Measurements from ENCODE around the gene HNRNPU.

Gene HNRNPU

DNA sequence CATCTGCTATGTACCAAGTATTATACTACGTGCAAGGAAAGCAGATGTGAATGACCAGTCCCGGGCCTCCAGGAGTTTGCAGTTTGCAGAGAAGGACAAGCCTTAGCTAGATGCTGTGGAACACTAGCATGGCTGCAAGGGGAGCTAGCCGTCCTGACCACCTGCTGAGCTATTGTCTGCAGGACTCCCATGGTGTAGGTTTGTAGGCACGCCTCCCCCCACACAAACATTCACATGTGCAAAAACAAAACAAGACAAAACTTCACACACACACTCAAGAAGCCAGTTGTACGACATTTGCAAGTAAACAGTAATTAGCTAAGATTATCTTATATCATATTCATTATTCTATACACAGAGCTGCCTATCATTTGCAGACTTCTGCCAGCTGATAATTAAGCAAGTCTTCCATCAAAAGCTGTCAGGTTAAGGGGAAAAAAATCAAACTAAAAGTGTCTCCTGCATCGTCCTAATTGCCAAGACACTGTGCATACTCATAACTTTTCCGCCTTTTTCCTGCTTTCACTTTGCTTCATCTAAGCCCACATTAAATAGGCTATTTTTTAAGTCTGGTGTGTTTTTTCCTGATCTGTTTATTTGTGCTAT is 10.7 kb upstream of the HNRNPU start:
- H3K9me3 Mint-ChIP-seq = no peaks in the 10 kb centered on the region
- no peak overlapping the region for H3K27ac Mint-ChIP-seq (ENCODE audit: low read depth)
- ATAC-seq (replicated peaks; ENCODE audit: extremely low read depth, poor library complexity, severe bottlenecking) = no peak
- no peak for DNase-seq (ENCODE audit: low spot score in 2 of 2)
- no peaks in the 10 kb centered on the region for H3K27me3 Mint-ChIP-seq
- H3K4me1 Mint-ChIP-seq = no peaks in the 10 kb centered on the region
- no peak overlapping the region for H3K4me3 Mint-ChIP-seq
- H3K36me3 Mint-ChIP-seq (ENCODE audit: insufficient read depth) = peaks cover 2% of the 10 kb centered on the region

DNA sequence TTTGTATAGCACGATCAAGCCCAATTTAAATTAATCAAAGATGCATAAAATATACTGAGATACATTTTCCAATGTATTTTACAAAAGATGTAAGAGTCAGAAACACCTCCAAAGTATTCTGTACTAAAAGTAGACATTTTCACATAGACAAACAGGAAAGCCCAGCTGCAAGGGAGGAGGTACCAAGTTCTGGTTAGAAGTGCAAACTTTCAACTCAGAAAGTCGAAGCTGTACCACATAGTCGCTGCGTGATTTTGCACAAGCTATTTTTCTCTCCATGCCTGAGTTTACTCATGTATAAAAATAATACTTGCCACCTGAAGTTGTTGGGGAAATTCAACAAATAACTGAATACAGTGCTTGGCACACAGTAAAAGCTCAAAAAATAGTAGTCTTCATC is 5.6 kb upstream of the HNRNPU start:
- Mint-ChIP-seq H3K4me3 (no peak overlapping the region), H3K9me3 (no peaks in the 10 kb centered on the region), H3K36me3 (ENCODE audit: insufficient read depth) (peaks cover 3% of the 10 kb centered on the region), H3K4me1 (peaks cover 4% of the 10 kb centered on the region), H3K27me3 (no peaks in the 10 kb centered on the region), H3K27ac (ENCODE audit: low read depth) (no peak overlapping the region)
- ATAC-seq (replicated peaks; ENCODE audit: extremely low read depth, poor library complexity, severe bottlenecking) (no peak), DNase-seq (ENCODE audit: low spot score in 2 of 2) (no peak)

DNA sequence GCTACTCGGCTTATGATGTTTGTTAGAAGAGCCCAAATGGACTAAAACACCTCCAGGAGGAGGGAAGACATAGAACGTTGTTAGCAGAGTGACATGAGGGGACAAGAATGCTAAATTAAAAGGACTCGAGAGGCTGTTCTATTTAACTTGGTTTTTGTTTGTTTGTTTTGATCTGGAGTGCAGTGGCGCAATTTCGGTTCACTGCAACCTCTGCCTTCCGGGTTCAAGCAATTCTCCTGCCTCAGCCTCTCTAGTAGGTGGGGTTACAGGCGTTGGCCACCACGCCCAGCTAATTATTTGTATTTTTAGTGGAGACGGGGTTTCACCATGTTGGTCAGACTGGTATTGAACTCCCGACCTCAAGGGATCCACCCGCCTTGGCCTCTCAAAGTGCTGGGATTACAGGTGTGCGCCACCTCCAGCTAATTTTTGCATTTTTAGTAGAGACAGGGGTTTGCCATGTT is 5.1 kb upstream of the HNRNPU start:
- no peak overlapping the region for H3K4me3 Mint-ChIP-seq
- H3K27ac Mint-ChIP-seq (ENCODE audit: low read depth) = no peak overlapping the region
- H3K9me3 Mint-ChIP-seq = no peaks in the 10 kb centered on the region

DNA sequence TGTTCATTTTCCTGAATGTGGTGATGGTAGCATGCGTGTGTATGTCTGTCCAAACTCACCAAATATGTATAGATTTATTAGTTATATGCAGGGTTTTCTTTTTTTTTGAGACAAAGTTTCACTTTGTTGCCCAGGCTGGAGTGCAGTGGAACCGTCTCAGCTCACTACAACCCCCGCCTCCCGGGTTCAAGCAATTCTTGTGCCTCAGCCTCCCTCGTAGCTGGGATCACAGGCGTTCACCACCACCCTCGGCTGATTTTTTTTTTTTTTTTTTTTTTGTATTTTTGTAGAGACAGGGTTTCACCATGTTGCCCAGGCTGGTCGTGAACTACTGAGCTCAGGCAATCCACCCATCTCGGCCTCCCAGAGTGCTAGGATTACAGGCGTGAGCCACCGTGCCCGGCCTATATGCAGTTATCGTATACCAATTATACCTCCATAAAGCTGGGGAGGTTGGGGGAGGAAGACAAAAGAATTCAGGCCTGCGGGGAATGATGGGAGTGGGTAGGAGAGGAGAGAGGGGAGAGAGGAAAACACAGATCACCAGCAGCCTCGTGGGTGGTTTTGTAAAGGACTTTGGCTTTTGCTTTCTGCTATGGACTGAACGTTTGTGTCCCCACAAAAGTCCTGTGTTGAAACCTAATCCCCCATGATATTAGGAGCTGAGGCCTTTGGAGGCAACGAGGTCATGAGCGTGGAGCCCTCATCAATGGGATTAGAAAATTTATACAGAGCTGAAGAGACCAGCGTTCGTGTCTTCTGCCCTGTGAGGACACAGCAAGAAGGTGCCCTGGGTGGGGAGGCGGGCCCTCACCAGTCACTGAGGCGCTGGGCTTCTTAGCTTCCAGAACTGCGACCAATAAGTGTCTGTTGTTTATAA is 4.4 kb upstream of the HNRNPU start:
- Mint-ChIP-seq H3K27me3 (no peaks in the 10 kb centered on the region), H3K27ac (ENCODE audit: low read depth) (no peak overlapping the region), H3K4me1 (peaks cover 8% of the 10 kb centered on the region), H3K36me3 (ENCODE audit: insufficient read depth) (peaks cover 15% of the 10 kb centered on the region), H3K4me3 (no peak overlapping the region), H3K9me3 (no peaks in the 10 kb centered on the region)
- DNase-seq (ENCODE audit: low spot score in 2 of 2) (no peak), ATAC-seq (replicated peaks; ENCODE audit: extremely low read depth, poor library complexity, severe bottlenecking) (no peak)

More for the DNA sequence above, 5.1 kb upstream of the HNRNPU start:
- Mint-ChIP-seq H3K4me1 (peaks cover 8% of the 10 kb centered on the region), H3K36me3 (ENCODE audit: insufficient read depth) (peaks cover 9% of the 10 kb centered on the region), H3K27me3 (no peaks in the 10 kb centered on the region)
- no peak for ATAC-seq (replicated peaks; ENCODE audit: extremely low read depth, poor library complexity, severe bottlenecking)
- no peak for DNase-seq (ENCODE audit: low spot score in 2 of 2)

DNA sequence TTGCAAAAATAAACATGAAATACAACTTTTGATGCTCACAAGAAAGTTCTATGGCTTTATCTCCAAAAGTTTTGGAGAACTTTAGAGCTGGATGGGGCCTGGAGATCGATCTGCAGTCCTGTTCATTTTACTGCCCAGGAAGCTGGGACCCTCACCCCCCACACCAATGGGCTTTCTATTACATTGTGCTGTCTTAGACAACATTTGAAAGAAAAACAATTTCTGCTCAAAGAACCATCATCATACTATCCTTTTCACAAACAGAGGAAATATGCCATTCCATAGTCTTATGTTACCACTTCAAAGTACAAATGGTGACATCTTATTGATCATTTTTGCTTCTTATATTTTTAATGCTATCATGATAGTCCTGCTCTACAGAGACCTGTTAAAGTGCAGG is 2.0 kb upstream of the HNRNPU start:
- H3K36me3 Mint-ChIP-seq (ENCODE audit: insufficient read depth) = peaks cover 36% of the 10 kb centered on the region
- DNase-seq (ENCODE audit: low spot score in 2 of 2) (no peak), ATAC-seq (replicated peaks; ENCODE audit: extremely low read depth, poor library complexity, severe bottlenecking) (no peak)
- H3K4me1 Mint-ChIP-seq = peaks cover 23% of the 10 kb centered on the region
- no peak overlapping the region for H3K4me3 Mint-ChIP-seq
- no peaks in the 10 kb centered on the region for H3K27me3 Mint-ChIP-seq
- no peaks in the 10 kb centered on the region for H3K9me3 Mint-ChIP-seq
- no peak overlapping the region for H3K27ac Mint-ChIP-seq (ENCODE audit: low read depth)

DNA sequence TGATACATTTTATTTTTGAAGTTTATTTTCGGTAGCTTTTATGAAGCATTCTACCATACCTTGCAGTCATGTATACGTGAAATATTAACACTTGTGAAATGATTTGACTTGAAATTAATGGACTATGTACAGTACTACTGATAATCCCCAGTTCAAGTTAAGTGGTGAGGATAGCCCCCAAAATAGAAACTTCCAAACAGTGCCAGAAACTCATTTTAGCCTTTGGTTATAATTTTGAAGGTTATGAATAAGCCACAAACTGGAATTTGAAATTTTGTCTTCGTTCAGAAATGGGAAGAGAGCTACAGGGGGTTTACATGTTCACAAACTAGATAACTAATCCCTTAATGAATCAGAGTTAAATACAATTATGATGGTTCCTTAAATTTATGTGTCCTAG is 1.5 kb upstream of the HNRNPU start:
- H3K4me3 Mint-ChIP-seq = peak overlapping the region; percentile 92
- peak overlapping the region; percentile 97 for H3K27ac Mint-ChIP-seq (ENCODE audit: low read depth)

DNA sequence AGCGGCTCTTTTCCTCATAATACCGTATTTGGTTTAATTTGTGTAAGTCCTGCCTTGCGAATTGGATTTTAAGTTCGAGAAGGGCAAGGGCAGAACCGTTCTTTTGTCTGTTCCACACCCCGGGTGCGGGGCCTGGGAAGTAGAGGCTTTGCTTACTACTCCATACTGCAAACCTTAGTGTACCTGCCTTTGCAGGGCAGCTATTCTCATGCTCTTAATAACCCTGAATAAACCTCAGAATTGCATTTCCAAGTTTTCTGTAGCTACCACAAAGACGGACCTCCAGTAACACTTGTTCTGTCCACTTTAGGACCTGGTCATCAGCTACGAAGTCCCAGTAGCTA is 657 bp upstream of the HNRNPU start:
- DNase-seq (ENCODE audit: low spot score in 2 of 2) = no peak
- Mint-ChIP-seq H3K4me3 (peak overlapping the region; percentile 92), H3K27me3 (no peaks in the 10 kb centered on the region), H3K36me3 (ENCODE audit: insufficient read depth) (peaks cover 44% of the 10 kb centered on the region), H3K9me3 (no peaks in the 10 kb centered on the region), H3K27ac (ENCODE audit: low read depth) (peak overlapping the region; percentile 97), H3K4me1 (peaks cover 36% of the 10 kb centered on the region)
- ATAC-seq (replicated peaks; ENCODE audit: extremely low read depth, poor library complexity, severe bottlenecking) = no peak

More for the DNA sequence above, 1.5 kb upstream of the HNRNPU start:
- Mint-ChIP-seq H3K4me1 (peaks cover 28% of the 10 kb centered on the region), H3K9me3 (no peaks in the 10 kb centered on the region), H3K27me3 (no peaks in the 10 kb centered on the region), H3K36me3 (ENCODE audit: insufficient read depth) (peaks cover 38% of the 10 kb centered on the region)
- DNase-seq (ENCODE audit: low spot score in 2 of 2) (no peak), ATAC-seq (replicated peaks; ENCODE audit: extremely low read depth, poor library complexity, severe bottlenecking) (no peak)

DNA sequence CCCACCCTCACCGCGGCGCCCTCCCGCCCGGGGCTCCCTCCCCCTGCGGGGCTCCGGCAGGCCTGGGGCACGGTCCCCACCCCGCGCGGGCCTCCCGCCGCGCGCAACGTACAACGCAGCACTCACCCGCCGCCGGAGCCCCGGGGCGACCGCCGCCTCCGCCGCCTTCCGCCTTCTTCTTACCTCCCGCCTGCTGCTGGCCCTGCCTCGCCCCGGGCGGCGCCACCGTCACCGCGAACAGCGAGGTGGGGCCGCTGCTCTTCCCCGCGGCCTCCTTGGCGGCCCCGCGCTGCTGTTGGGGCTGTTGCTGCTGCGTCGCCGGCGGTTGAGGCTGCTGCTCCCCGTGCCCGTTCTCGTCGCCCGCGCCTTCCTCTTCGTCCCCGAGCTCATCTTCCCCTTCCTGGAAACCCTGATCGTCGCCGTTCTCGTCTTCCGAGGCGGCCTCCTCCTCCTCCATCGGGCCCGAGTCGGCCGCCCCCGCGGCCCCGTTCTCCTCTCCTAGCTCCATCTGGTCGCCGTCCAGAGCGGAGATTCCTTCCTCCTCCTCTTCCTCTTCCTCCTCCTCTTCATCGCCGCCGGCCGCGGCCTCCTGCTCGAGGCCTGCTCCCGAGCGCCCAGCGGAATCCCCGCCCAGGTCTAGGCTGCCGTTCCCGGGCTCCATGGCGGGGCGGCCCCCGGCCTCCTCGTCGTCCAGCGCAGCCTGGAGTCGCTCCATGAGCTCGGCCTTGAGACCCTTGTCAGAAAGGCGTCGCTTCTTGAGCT is 671 bp downstream of the HNRNPU start:
- Mint-ChIP-seq H3K9me3 (no peaks in the 10 kb centered on the region), H3K27me3 (no peaks in the 10 kb centered on the region), H3K4me3 (peak overlapping the region; percentile 92), H3K4me1 (peaks cover 50% of the 10 kb centered on the region), H3K36me3 (ENCODE audit: insufficient read depth) (peaks cover 54% of the 10 kb centered on the region), H3K27ac (ENCODE audit: low read depth) (peak overlapping the region; percentile 97)
- no peak for DNase-seq (ENCODE audit: low spot score in 2 of 2)
- no peak for ATAC-seq (replicated peaks; ENCODE audit: extremely low read depth, poor library complexity, severe bottlenecking)

DNA sequence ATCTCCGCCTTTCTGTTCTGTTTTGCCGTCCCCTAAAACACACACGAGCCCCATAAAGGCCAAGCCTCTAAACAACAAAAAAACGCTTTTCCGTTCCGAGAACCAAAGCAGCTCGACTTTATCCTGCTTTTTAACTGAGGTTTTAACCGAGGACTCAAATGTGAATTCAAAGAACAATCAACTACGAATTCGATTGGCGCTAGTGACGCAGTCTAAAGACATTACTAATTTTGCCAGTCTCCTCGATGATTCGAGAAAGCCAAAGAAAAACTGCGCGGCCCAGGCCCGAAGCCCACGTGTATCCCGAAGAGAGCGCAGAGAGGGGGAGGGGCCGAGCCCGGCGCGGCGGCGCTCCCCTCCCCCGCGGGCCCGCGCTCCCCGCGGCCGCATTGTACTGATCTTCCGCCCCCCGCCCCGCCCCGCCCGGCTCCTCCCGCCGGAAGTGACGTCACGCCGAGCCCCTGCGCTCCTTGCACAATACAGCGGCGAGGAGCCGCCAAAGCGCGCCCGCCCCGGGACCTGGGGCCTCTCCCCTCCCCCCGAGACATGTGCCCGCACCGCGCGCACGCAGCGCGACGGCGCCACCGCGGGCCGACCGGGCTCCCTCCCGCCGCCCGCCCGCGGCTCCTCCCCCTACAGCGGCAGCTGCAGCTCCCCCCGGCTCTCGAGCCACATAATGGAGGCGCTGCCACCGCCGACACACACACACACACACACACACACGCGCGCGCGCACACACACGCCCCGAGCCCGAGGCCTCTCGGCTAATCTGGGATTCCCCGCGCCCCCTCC is 1.4 kb downstream of the HNRNPU start:
- Mint-ChIP-seq H3K4me3 (peak overlapping the region; percentile 92), H3K36me3 (ENCODE audit: insufficient read depth) (peaks cover 62% of the 10 kb centered on the region), H3K27ac (ENCODE audit: low read depth) (peak overlapping the region; percentile 97), H3K27me3 (no peaks in the 10 kb centered on the region), H3K4me1 (peaks cover 53% of the 10 kb centered on the region), H3K9me3 (no peaks in the 10 kb centered on the region)
- peak; percentile 61 for ATAC-seq (replicated peaks; ENCODE audit: extremely low read depth, poor library complexity, severe bottlenecking)
- peak; percentile 85 to 93 for DNase-seq (ENCODE audit: low spot score in 2 of 2)

DNA sequence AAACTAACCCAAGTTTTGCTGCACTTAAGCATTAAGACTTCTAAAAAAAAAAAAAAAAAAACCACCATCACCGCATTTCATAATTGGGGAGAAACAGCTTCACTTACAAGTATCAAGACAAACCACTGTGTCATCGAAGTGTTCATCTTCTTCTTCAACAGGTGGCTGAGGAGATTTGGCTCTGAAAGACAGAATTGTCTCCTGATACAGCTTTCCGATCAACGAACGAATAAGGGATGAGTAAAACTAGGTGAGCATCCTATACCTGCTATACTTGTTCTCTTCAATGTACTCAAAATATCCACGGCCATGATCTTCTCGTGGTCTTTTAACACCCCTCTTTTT is 2.0 kb downstream of the HNRNPU start:
- Mint-ChIP-seq H3K4me1 (peaks cover 53% of the 10 kb centered on the region), H3K36me3 (ENCODE audit: insufficient read depth) (peaks cover 68% of the 10 kb centered on the region)

DNA sequence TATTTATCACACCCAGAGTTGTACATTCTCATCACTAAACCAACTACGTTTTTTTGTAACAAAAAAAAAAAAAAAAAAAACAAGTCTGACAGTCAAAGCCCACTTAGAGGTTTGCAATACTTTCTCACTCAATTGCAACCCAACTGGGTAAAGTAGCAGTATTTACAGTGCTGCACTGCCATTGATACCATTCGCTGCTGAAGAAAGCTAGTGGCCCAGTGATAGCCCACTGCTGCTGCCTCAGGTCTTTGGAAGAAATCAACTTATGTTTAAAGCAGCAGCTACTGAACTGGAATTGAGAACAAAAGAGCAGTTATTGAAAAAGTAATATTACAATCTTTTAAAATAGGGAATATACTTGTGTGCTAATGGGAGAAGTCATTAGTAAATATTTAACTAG is 2.7 kb downstream of the HNRNPU start:
- no peaks in the 10 kb centered on the region for H3K9me3 Mint-ChIP-seq

More for the DNA sequence above, 2.0 kb downstream of the HNRNPU start:
- Mint-ChIP-seq H3K27ac (ENCODE audit: low read depth) (peak overlapping the region; percentile 97), H3K27me3 (no peaks in the 10 kb centered on the region), H3K4me3 (peak overlapping the region; percentile 92), H3K9me3 (no peaks in the 10 kb centered on the region)
- DNase-seq (ENCODE audit: low spot score in 2 of 2) (no peak), ATAC-seq (replicated peaks; ENCODE audit: extremely low read depth, poor library complexity, severe bottlenecking) (peak; percentile 17)

More for the DNA sequence above, 2.7 kb downstream of the HNRNPU start:
- Mint-ChIP-seq H3K36me3 (ENCODE audit: insufficient read depth) (peaks cover 74% of the 10 kb centered on the region), H3K4me3 (peak overlapping the region; percentile 92), H3K27me3 (no peaks in the 10 kb centered on the region), H3K4me1 (peaks cover 58% of the 10 kb centered on the region), H3K27ac (ENCODE audit: low read depth) (peak overlapping the region; percentile 97)
- ATAC-seq (replicated peaks; ENCODE audit: extremely low read depth, poor library complexity, severe bottlenecking) = no peak
- no peak for DNase-seq (ENCODE audit: low spot score in 2 of 2)

Data from central memory CD8-positive, alpha-beta T cell (primary cell).